ENCODE measurements around the gene NLK. TPM values are rescaled to one million over a fixed set of nuclear protein-coding genes. Genes with fewer than 3 reads are reported as not detected.
A peak's percentile ranks its signal among the peaks of the same experiment; 100 is the strongest.

The NLK gene
- total and polyA plus RNA-seq, 2 of the 13 experiments (the other 11 are each of a cell fraction or from before 2014, with no cell fraction given) = 13.4 to 14.6 TPM

- no peak for TF ChIP-seq TFDP2 (CRISPR knock-in tag; IDR thresholded peaks at IDR 0.05)
- no peak for TF ChIP-seq ZNF562 (CRISPR knock-in tag; IDR thresholded peaks at IDR 0.05; ENCODE audit: borderline replicate concordance)
- TF ChIP-seq LBX2 (CRISPR knock-in tag; IDR thresholded peaks at IDR 0.05; ENCODE audit: borderline replicate concordance) = no peak
- TF ChIP-seq, protein P1, sequence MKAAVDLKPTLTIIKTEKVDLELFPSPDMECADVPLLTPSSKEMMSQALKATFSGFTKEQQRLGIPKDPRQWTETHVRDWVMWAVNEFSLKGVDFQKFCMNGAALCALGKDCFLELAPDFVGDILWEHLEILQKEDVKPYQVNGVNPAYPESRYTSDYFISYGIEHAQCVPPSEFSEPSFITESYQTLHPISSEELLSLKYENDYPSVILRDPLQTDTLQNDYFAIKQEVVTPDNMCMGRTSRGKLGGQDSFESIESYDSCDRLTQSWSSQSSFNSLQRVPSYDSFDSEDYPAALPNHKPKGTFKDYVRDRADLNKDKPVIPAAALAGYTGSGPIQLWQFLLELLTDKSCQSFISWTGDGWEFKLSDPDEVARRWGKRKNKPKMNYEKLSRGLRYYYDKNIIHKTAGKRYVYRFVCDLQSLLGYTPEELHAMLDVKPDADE (CRISPR knock-in tag; IDR thresholded peaks at IDR 0.05) = no peak
- no peak for TF ChIP-seq ZNF10 (CRISPR knock-in tag; IDR thresholded peaks at IDR 0.05; ENCODE audit: borderline replicate concordance, low read depth)
- no peak for TF ChIP-seq NCOA5 (CRISPR knock-in tag; IDR thresholded peaks at IDR 0.05)
- TF ChIP-seq HCFC1 (IDR thresholded peaks at IDR 0.05; ENCODE audit: low read depth, low read length) = no peak
- no peak for TF ChIP-seq FOXO1 (CRISPR knock-in tag; IDR thresholded peaks at IDR 0.05)
- TF ChIP-seq, protein P2, sequence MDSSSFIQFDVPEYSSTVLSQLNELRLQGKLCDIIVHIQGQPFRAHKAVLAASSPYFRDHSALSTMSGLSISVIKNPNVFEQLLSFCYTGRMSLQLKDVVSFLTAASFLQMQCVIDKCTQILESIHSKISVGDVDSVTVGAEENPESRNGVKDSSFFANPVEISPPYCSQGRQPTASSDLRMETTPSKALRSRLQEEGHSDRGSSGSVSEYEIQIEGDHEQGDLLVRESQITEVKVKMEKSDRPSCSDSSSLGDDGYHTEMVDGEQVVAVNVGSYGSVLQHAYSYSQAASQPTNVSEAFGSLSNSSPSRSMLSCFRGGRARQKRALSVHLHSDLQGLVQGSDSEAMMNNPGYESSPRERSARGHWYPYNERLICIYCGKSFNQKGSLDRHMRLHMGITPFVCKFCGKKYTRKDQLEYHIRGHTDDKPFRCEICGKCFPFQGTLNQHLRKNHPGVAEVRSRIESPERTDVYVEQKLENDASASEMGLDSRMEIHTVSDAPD (CRISPR knock-in tag; IDR thresholded peaks at IDR 0.05) = no peak
- TF ChIP-seq ELF4 (CRISPR knock-in tag; IDR thresholded peaks at IDR 0.05; ENCODE audit: borderline replicate concordance) = no peak
- no peak for TF ChIP-seq ZNF20 (CRISPR knock-in tag; IDR thresholded peaks at IDR 0.05)
- 0 out of 2 replicates have a peak, but pooled peaks have one; percentile 33 for TF ChIP-seq THAP11 (CRISPR knock-in tag; IDR thresholded peaks at IDR 0.05)
- no peak for TF ChIP-seq ZSCAN30 (CRISPR knock-in tag; IDR thresholded peaks at IDR 0.05)
- no peak; the same call in 1 of the 2 replicates for TF ChIP-seq ZNF749 (CRISPR knock-in tag; IDR thresholded peaks at IDR 0.05; ENCODE audit: borderline replicate concordance)
- TF ChIP-seq, protein P3, sequence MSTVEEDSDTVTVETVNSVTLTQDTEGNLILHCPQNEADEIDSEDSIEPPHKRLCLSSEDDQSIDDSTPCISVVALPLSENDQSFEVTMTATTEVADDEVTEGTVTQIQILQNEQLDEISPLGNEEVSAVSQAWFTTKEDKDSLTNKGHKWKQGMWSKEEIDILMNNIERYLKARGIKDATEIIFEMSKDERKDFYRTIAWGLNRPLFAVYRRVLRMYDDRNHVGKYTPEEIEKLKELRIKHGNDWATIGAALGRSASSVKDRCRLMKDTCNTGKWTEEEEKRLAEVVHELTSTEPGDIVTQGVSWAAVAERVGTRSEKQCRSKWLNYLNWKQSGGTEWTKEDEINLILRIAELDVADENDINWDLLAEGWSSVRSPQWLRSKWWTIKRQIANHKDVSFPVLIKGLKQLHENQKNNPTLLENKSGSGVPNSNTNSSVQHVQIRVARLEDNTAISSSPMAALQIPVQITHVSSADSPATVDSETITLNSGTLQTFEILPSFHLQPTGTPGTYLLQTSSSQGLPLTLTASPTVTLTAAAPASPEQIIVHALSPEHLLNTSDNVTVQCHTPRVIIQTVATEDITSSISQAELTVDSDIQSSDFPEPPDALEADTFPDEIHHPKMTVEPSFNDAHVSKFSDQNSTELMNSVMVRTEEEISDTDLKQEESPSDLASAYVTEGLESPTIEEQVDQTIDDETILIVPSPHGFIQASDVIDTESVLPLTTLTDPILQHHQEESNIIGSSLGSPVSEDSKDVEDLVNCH (CRISPR knock-in tag; IDR thresholded peaks at IDR 0.05) = no peak
- no peak for TF ChIP-seq SOX6 (IDR thresholded peaks at IDR 0.05)
- TF ChIP-seq SOX6 (CRISPR knock-in tag; IDR thresholded peaks at IDR 0.05) = no peak
- no peak for TF ChIP-seq ZIK1 (CRISPR knock-in tag; IDR thresholded peaks at IDR 0.05; ENCODE audit: borderline replicate concordance, low read depth)
- TF ChIP-seq SMC3 (IDR thresholded peaks at IDR 0.05; ENCODE audit: low read length) = no peak
- TF ChIP-seq, protein P4, sequence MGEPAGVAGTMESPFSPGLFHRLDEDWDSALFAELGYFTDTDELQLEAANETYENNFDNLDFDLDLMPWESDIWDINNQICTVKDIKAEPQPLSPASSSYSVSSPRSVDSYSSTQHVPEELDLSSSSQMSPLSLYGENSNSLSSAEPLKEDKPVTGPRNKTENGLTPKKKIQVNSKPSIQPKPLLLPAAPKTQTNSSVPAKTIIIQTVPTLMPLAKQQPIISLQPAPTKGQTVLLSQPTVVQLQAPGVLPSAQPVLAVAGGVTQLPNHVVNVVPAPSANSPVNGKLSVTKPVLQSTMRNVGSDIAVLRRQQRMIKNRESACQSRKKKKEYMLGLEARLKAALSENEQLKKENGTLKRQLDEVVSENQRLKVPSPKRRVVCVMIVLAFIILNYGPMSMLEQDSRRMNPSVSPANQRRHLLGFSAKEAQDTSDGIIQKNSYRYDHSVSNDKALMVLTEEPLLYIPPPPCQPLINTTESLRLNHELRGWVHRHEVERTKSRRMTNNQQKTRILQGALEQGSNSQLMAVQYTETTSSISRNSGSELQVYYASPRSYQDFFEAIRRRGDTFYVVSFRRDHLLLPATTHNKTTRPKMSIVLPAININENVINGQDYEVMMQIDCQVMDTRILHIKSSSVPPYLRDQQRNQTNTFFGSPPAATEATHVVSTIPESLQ (CRISPR knock-in tag; conservative IDR thresholded peaks at IDR 0.05) = no peak
- TF ChIP-seq CHD2 (IDR thresholded peaks at IDR 0.05; ENCODE audit: low read depth, low read length) = no peak
- TF ChIP-seq ZFP41 (CRISPR knock-in tag; IDR thresholded peaks at IDR 0.05; ENCODE audit: borderline replicate concordance) = no peak
- TF ChIP-seq RBM22 (optimal IDR thresholded peaks at IDR 0.05; ENCODE audit: low read length) = no peak
- no peak for TF ChIP-seq ZNF589 (CRISPR knock-in tag; conservative IDR thresholded peaks at IDR 0.05)
These were observed 34.0 kb upstream of the NLK start (continued) for GRCh38 chr17:28008513-28008912.
